NCI-H1048 (cell line): ENCODE measurements around the gene SLC25A13.

Source experiments
- DNase-seq: peaks from one replicate; lab custom pipeline; 2025; lab: John Stamatoyannopoulos, UW

The SLC25A13 gene

DNA sequence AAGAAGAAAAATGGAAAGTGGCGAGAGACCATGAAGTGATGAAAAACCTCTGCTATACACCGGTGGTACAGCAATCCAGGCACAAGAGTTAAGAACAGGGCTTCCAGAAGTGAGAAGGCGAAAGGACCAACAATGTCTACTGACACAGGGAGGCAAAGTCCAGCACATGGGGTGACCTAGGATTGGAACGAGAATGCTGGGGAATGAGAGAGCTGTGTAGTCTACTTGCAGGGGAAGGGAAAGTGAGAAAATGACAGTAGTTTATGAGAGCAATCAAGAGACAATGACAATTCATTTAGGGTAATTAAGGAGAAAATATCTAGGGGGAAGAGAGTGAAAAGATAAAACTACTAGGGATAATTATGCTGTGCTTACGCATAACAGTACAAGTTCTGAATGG, 169.2 kb downstream of the SLC25A13 start:
- DNase-seq = no peak

DNA sequence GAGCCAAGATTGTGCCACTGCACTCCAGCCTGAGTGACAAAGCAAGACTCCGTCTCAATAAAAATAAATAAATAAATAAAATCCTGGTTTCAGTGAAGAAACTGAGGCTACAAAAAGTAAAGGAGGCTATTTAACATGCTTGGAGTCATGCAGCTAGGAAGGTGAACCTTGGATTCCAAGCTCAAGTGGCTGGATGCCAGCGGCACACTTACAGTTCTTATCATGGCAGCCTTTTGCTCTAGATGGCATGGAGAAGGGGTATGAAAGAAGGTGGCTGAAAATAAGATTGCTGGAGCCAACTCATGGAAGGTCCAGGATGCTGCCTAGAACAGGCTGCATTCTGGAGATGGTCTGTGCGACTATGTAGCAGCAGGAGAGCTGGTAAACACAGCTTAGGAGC, 170.0 kb downstream of the SLC25A13 start:
- no peak for DNase-seq

DNA sequence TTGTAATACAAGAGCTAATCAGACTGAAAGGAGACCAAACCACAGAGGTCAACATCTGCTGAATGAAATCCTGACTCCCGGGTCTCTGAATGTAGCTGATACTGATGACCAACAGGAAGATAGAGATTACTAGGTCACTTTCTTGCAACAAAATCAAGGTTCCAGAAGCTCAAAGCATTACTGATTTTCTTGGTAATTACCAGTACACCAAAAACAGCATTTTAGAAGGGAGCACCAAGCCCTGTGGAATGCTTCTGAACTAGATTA, 177.7 kb downstream of the SLC25A13 start:
- DNase-seq = no peak

GRCh38 chr7:96143495-96144259, 178.2 kb downstream of the SLC25A13 start:
- DNase-seq = no peak

- DNase-seq = peak; percentile 91
These were observed 185.2 kb downstream of the SLC25A13 start for GRCh38 chr7:96136600-96137239.

DNA sequence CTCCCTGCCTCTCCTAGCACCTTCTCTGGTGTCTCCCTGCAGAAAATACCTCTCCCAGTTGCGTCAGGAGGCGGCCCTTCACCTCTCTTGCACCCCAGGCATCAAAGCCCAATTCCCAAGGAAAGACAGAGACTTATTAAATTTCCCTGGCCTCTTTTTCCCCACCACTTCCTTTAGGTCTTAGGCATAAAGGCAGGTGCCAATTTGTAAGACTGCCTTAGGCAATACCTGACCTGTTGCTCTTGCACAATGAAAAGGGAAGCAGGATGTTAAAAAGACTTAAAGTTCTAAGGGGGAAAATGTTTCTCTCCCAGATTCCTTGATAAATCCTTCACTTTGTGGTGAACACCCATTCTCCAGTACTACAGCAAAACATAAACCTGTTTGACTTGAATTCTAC, 186.7 kb downstream of the SLC25A13 start:
- peak; percentile 46 for DNase-seq

DNA sequence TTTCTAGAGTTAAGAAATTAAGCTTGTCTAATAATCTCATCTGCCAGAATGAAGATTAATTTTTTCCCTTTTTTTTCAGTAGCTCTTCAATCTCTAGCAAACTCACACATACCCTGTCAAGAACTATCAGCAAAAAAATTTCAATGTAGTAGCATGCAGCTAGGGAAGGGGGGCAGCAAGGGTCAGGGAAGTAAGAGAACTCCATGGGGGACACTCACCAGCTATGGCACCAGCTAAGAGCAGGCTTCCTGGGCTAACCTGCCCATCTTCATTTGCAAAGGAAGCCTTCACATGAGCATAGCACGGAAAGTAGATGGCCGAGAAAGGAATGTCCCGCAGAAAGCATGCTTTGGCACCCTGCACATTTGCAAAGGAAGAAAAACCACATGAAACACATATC, 190.4 kb downstream of the SLC25A13 start:
- DNase-seq = no peak

DNA sequence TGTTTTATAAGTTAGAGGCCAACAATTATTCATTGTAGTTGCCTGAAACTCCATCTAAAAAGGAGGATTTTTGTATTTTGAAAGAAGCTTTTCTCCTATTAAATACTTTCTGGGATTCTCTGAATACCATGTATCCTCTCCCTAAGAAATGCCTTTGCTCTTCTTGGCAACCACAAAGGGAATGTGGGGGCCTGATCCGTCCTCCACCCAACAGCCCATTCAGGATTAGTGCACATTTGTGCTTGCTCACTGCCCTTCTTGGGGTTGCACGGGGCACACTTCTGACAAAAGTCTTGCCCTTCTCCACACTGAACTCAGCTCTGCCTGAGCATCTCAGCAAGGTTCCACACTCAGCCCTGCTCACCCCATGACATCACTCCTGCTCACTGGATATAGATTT, 194.2 kb downstream of the SLC25A13 start:
- DNase-seq = no peak

GRCh38 chr7:96126382-96126781, 195.5 kb downstream of the SLC25A13 start:
- no peak for DNase-seq

GRCh38 chr7:96122746-96123145, 199.2 kb downstream of the SLC25A13 start:
- DNase-seq = no peak

DNA sequence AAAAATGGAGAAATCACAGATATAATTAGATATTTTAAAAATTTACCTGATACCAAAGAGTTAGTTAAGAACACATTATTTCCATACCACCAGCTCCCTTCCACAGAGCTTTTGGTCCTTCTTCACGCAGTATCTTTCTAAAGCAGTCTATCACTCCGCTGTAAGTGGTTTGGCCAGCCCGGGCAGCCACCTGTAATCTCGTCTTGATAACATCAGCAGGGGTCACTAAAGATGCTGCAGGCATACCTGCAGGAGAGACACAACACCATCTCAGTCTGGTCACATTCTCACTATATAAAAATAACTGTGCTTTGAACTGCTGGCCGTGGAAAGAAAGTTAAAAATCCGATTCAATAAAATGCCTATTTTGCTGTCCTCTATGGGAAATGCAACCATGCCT, 200.1 kb downstream of the SLC25A13 start:
- DNase-seq = no peak

DNA sequence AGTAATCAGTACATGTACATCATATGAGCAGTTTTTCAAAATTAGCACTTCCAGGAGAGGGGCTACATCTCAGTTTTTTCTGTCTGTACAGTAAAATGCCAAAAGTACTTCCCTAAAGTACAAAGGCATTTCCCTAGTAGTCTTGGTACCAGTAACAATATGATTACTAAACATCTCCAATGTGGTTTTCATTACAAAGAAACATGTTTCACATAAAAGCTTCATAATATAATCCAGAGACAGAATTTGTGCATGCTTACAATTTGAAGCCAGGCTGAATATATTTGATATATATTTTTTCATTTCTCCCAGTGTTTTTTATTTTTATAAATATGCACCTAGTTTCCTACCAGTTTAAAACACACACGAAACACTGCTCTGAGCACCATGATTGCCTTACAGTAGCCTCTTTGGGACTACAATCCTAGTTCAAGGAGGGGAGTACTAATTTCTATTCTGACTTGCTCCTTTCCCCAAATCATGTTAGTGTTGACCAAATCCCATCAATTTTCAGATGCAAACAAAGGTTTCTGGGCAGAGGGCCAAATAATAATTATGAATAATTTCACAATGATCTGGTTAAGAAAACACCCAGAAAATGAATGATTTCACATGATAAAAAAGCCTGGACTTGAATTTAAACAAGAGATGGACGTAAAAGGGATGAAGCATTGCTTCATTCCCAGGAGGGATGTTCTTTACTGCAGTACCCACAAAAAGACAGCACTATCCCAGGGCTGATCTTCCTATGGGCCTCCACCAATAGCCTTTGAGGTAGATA, 201.3 kb downstream of the SLC25A13 start:
- DNase-seq = no peak

DNA sequence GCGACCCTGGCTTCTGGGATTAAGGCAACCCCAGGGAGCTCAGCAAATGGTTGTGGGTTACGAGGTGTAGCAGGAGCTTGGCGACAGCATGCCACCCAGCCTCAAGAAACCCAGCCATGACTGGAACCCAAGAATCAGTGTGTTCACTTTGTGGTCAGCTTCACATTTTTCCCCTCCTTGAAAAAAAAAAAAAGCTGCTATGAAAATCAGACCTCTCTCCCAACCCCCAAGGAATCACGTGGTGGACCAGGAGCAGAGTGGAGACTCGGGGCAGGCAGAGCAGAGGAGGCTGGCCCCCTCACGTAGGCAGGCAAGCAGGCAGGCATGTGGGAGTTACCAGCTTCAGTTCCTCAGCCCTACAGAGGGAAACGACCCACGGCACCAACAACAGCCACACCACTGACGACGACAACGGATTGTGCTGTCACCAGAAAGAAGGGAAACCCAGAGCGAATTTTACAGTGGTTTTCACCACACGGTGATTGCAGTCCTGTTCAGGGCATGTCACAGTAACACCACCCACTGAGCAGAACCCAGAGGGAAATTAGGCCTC, 203.4 kb downstream of the SLC25A13 start:
- no peak for DNase-seq

- DNase-seq = no peak
These were observed 205.7 kb downstream of the SLC25A13 start for GRCh38 chr7:96116173-96116572.

DNA sequence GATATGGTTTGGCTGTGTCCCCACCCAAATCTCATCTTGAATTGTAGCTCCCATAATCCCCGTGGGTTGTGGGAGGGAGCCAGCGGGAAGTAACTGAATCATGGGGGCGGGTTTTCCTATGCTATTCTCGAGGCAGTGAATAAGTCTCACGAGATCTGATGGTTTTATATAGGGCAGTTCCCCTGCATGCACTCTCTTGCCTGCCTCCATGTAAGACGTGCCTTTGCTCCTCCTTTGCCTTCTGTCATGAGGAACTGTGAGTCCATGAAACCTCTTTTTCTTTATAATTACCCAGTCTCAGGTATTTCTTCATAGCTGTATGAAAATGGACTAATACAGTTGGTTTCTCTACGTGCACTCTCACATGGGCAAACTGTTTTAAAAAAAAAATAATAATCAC, 207.7 kb downstream of the SLC25A13 start:
- DNase-seq = no peak

DNA sequence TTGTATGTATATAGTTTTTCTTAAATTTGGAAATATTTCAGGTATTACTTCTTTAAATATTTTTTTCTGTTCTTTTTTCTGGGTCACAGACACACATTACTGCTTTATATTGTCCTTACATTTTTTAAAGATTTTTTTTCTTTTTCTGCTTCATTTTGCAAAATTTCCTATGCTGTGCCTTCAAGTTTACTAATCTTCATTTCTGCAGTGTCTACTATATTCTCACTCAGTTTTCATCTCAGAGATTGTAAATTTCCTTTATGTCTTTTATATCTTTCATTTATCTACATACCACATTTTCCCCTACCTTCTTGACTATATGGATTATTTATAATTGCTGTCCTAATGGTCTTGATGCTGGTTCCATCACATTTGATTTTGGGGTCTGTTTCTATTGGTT, 210.5 kb downstream of the SLC25A13 start:
- DNase-seq = no peak

- DNase-seq = no peak
These were observed 216.9 kb downstream of the SLC25A13 start for GRCh38 chr7:96104984-96105383.

DNA sequence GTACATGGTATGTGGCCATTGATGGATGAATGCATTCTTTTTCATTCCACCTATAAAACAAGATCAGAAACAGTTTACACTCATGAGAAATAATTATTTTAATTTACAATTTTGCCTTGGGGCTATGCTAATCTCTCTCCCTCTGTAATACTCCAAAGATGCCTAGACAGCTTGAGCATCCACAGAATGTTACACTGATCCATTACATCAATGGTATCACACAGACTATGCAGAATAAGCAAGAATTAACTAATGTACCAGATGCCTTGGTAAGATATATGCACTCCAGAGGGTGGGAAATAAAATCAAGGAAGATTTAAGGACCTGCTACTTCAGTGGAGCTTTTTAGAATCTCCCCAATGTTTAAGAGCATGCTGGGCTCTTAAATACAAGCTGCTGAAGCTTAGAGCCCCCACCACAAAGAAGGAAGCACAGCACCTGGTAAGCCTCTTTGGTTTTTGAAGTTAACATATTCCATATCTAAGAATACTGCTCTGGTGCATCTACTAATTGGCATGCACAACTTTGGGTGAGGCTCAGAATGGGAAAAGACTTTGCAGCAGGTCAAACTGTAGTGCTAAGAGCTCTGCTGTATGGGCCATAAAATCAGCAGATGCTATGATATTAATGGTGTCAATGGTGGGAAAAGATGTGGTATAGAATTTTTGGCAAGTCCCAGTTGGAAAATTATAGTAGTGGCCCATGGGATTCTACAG, 219.6 kb downstream of the SLC25A13 start:
- DNase-seq = no peak

DNA sequence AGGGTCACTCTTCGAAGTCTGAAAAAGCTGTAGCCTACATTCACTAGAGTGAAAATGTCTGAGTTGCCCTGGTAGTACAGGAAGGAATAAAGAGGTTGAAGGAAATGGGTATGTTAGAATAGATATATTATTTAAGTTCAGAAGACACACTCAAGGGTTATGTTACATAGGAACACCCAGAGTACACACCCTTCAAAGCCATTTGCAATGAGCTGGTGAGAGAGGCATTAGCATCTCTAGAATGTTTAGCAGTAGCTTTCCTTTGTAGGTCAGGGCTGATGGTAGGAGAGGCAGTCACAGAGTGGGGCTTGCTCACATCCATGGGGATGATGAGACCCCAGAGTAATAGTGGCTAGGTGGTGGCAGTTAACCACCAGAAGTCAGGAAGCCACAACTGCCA, 221.2 kb downstream of the SLC25A13 start:
- no peak for DNase-seq

- DNase-seq = no peak
These were observed 224.1 kb downstream of the SLC25A13 start for GRCh38 chr7:96097835-96098234.

- DNase-seq = no peak
These were observed 228.5 kb downstream of the SLC25A13 start for GRCh38 chr7:96093435-96093834.

GRCh38 chr7:96090756-96091155, 231.1 kb downstream of the SLC25A13 start:
- DNase-seq = peak; percentile 54
